ENCODE results near the gene GLA.

DNA sequence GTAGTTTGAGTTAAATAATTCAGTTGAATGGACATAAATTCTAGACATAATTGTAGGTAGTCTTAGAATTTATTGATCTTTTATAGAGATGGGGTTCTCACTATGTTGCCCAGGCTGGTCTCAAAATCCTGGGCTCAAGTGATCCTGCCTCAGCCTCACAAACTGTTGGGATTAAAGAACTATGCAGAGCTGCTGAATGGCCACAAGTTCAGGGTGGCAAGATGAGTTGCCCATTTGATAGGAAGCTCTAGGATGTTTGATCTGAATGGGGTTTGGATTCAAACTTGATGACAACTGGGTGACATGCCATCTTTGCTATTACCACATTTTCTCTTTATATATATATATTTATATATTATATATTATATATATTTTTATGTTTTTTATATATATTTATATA is 13.4 kb downstream of the GLA start:
- TF ChIP-seq SRF (CRISPR knock-in tag; IDR thresholded peaks at IDR 0.05) = no peak
- no peak for TF ChIP-seq HDAC2 (IDR thresholded peaks at IDR 0.05)
- TF ChIP-seq, protein P1, sequence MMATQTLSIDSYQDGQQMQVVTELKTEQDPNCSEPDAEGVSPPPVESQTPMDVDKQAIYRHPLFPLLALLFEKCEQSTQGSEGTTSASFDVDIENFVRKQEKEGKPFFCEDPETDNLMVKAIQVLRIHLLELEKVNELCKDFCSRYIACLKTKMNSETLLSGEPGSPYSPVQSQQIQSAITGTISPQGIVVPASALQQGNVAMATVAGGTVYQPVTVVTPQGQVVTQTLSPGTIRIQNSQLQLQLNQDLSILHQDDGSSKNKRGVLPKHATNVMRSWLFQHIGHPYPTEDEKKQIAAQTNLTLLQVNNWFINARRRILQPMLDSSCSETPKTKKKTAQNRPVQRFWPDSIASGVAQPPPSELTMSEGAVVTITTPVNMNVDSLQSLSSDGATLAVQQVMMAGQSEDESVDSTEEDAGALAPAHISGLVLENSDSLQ (IDR thresholded peaks at IDR 0.05) = no peak
- no peak for TF ChIP-seq POLR2A (conservative IDR thresholded peaks at IDR 0.05)
- no peak for TF ChIP-seq RB1 (IDR thresholded peaks at IDR 0.05; ENCODE audit: low read depth)
- TF ChIP-seq, protein P2, sequence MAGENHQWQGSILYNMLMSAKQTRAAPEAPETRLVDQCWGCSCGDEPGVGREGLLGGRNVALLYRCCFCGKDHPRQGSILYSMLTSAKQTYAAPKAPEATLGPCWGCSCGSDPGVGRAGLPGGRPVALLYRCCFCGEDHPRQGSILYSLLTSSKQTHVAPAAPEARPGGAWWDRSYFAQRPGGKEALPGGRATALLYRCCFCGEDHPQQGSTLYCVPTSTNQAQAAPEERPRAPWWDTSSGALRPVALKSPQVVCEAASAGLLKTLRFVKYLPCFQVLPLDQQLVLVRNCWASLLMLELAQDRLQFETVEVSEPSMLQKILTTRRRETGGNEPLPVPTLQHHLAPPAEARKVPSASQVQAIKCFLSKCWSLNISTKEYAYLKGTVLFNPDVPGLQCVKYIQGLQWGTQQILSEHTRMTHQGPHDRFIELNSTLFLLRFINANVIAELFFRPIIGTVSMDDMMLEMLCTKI (IDR thresholded peaks at IDR 0.05; ENCODE audit: partially characterized antibody) = no peak
- TF ChIP-seq, protein P3, sequence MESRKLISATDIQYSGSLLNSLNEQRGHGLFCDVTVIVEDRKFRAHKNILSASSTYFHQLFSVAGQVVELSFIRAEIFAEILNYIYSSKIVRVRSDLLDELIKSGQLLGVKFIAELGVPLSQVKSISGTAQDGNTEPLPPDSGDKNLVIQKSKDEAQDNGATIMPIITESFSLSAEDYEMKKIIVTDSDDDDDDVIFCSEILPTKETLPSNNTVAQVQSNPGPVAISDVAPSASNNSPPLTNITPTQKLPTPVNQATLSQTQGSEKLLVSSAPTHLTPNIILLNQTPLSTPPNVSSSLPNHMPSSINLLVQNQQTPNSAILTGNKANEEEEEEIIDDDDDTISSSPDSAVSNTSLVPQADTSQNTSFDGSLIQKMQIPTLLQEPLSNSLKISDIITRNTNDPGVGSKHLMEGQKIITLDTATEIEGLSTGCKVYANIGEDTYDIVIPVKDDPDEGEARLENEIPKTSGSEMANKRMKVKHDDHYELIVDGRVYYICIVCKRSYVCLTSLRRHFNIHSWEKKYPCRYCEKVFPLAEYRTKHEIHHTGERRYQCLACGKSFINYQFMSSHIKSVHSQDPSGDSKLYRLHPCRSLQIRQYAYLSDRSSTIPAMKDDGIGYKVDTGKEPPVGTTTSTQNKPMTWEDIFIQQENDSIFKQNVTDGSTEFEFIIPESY (CRISPR knock-in tag; IDR thresholded peaks at IDR 0.05) = no peak
- TF ChIP-seq, protein P4, sequence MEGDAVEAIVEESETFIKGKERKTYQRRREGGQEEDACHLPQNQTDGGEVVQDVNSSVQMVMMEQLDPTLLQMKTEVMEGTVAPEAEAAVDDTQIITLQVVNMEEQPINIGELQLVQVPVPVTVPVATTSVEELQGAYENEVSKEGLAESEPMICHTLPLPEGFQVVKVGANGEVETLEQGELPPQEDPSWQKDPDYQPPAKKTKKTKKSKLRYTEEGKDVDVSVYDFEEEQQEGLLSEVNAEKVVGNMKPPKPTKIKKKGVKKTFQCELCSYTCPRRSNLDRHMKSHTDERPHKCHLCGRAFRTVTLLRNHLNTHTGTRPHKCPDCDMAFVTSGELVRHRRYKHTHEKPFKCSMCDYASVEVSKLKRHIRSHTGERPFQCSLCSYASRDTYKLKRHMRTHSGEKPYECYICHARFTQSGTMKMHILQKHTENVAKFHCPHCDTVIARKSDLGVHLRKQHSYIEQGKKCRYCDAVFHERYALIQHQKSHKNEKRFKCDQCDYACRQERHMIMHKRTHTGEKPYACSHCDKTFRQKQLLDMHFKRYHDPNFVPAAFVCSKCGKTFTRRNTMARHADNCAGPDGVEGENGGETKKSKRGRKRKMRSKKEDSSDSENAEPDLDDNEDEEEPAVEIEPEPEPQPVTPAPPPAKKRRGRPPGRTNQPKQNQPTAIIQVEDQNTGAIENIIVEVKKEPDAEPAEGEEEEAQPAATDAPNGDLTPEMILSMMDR (IDR thresholded peaks at IDR 0.05 in 2 of 3, conservative IDR thresholded peaks at IDR 0.05 in 1 of 3; ENCODE audit: insufficient read depth in 2 of 3, low read depth in 1 of 3, low read length in 3 of 3) = no peak
- TF ChIP-seq CHD2 (IDR thresholded peaks at IDR 0.05; ENCODE audit: low read depth, low read length) = no peak
- TF ChIP-seq GATAD2B (IDR thresholded peaks at IDR 0.05; ENCODE audit: borderline replicate concordance) = no peak
- no peak for TF ChIP-seq GTF2F1 (IDR thresholded peaks at IDR 0.05; ENCODE audit: low read depth, low read length)
- no peak for TF ChIP-seq COPS2 (conservative IDR thresholded peaks at IDR 0.05)

Measured in K562 (cell line).